Measurements from ENCODE around the gene DAPP1.

DAPP1 gene

GRCh38 chr4:99853999-99854398 is 37.4 kb downstream of the DAPP1 start:
- no peak for DNase-seq (ENCODE audit: low spot score)

- peak; percentile 28 for DNase-seq (ENCODE audit: low spot score)
Measured at GRCh38 chr4:99855678-99856077, 39.1 kb downstream of the DAPP1 start.

- peak; percentile 28 for DNase-seq (ENCODE audit: low spot score)
Measured at GRCh38 chr4:99856166-99856565, 39.5 kb downstream of the DAPP1 start.

DNA sequence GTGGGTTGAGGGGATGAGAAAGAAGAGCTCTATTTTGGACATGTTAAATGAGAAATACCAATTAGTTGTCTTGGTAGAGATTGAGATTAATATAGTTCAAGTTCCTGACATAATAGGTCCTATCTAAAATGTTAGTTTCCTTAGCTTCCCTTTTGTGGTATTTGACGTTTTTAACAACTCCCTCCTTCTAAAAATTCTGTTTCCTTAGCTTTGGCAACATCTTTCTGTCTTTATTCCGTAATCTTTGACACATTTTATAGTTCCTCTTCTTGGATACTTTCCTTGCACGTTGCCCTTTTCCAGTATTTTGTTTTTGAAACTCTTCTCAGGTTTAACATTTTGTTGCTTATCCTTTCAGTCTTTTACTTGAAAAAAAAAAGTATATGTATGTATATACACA is 40.7 kb downstream of the DAPP1 start:
- DNase-seq (ENCODE audit: low spot score): no peak

DNA sequence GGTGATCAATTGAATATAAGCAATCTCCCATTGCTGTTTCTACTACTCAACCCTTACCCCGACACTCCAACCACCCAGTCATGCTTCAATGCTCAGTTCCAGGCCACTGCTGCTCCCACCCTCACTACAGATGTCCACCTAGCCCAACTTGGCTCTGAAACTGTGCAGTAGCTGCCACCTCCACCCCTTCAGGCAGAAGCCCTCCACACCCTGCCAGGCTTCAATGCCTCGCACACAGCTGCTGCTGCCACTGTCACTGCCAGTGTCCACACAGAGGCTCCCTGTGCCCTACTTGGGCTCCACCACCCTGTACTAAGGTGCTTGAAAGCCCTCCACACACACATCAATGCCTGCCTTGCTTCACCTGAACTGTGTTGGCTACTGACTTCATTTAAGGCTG is 43.0 kb downstream of the DAPP1 start:
- DNase-seq (ENCODE audit: low spot score): no peak

- no peak for DNase-seq (ENCODE audit: low spot score)
Measured at GRCh38 chr4:99860521-99860920, 43.9 kb downstream of the DAPP1 start.

- DNase-seq (ENCODE audit: low spot score): no peak
Measured at GRCh38 chr4:99861120-99861905, 44.7 kb downstream of the DAPP1 start.

DNA sequence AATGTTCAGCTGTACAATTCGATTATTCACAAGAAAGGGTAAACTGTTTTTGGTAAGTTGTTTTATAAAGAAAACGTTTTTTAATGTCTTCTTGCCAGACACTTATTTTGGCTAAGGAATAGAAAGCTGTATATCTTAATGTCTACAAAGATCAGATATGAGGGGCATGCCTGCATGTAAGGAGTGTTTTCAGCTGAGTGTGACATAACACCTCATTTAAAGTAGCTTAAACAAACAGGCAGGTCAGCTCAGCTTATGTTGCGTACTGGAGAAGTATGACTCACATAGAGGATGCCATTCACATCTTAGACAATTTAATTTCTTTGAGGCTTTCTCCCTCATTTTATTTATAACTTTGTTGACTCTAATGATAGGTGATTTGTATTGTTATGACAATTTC is 47.2 kb downstream of the DAPP1 start:
- no peak for DNase-seq (ENCODE audit: low spot score)

- no peak for DNase-seq (ENCODE audit: low spot score)
Measured at GRCh38 chr4:99868126-99868596, 51.5 kb downstream of the DAPP1 start.

DNA sequence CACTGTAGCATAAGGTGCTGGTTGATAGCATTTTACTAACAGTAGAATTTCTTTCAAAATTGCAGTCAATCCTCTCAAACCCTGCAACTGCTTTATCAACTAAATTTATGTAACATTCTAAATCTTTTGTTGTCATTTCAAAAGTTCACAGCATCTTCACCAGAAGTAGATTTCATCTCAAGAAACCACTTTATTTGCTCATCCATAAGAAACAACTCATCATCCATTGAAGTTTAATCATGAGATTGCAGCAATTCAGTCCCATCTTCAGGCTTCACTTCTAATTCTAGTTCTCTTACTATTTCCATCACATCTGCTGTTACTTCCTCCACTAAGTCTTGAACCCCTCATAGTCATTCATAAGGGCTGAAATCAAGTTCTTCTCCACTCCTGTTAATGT is 55.9 kb downstream of the DAPP1 start:
- no peak for DNase-seq (ENCODE audit: low spot score)

DNA sequence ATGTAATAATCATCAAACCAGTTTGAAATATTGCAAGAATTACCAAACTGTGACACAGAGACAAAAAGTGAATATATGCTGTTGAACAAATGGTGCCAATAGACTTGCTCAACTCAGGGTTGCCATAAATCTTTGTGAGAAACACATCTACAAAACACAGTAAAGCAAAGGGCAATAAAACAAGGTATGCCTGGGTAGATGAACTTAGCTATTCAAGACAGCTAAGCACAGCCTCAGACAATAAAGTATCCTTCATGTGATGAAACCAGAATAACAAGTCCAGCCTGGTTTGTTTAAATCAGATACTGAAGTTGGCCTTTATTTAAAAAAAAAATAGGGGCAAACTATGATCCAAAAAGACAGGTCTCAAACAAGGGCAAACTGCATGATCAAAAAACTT is 58.4 kb downstream of the DAPP1 start:
- no peak for DNase-seq (ENCODE audit: low spot score)

- DNase-seq (ENCODE audit: low spot score): no peak
Measured at GRCh38 chr4:99876946-99877345, 60.3 kb downstream of the DAPP1 start.

- no peak for DNase-seq (ENCODE audit: low spot score)
Measured at GRCh38 chr4:99878604-99879003, 62.0 kb downstream of the DAPP1 start.

- no peak for DNase-seq (ENCODE audit: low spot score)
Measured at GRCh38 chr4:99879458-99879857, 62.8 kb downstream of the DAPP1 start.

GRCh38 chr4:99885063-99885664 is 68.5 kb downstream of the DAPP1 start:
- DNase-seq (ENCODE audit: low spot score): peak; percentile 41

DNA sequence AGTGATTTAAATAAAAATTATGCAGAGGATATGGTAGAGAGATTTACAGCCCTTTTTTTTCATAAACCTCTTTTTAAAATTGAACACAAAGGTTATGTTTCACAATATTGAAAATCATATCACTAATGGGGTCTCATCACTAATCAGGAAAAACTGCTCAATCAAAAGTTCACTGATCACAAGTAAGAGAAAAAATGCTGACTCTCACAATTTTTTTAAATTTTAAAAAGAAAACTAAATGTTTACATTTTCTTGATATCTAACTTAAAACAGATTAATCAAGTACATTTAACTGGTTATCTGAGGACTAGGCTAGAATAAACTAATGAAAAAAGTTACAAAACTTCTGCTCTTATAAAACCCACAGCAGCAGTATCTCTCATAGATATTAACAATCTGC is 69.1 kb downstream of the DAPP1 start:
- DNase-seq (ENCODE audit: low spot score): no peak

GRCh38 chr4:99886146-99886545 is 69.5 kb downstream of the DAPP1 start:
- DNase-seq (ENCODE audit: low spot score): no peak

DNA sequence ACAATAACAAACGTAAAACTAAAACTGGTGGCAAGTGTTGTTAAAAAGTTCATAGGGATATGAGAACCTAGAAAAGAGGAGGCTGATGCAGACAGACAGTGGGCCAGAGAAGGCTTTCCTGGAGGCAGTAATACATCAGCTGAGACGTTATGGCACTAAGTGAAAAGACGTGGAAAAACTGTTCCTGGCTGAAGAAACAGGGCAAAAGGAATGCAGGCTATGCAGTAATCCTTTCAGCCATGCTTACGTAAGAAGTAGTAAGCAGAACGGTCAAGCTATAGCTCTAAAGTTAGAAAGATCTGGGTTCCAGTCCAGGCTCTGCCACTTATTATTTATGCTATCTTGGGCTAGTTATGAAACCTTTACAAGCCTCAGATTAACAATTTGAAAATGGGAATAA is 71.2 kb downstream of the DAPP1 start:
- DNase-seq (ENCODE audit: low spot score): no peak

GRCh38 chr4:99891351-99891750 is 74.7 kb downstream of the DAPP1 start:
- no peak for DNase-seq (ENCODE audit: low spot score)

DNA sequence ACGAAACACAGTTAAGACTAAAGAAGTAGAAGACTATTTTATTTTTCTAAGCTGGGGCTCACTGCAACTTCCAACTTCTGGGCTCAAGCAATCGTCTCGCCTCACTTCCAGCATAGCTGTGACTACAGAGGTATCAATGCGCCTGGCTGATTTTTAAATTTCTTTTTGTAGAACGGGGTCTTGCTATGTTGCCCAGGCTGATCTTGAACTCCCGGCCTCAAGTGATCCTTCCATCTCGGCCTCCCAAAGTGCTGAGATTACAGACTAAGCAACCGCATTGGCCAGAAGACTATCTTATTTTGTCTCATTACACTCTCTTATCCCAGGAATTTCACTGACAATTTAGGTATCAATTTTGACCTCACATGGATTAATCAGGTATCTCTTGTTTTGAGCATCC is 76.4 kb downstream of the DAPP1 start:
- DNase-seq (ENCODE audit: low spot score): no peak

DNA sequence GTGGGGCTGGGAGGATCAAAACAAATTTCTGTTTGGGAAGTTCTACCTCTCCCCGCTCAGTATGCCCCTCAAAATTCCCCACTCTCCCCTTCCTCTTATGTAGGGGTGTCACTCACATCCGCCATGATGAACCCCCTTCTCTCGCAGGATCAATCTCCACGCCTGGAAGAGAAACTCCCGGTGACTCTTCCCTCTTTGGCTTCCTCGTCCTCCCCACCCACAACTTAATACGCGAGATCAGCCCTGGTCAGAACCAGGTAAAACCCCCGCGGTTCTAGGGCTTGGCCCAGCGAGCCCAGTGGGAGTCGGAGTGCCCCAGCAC is 77.2 kb downstream of the DAPP1 start:
- no peak for DNase-seq (ENCODE audit: low spot score)

GRCh38 chr4:99894161-99894997 is 77.8 kb downstream of the DAPP1 start, which contains the start of gene LAMTOR3:
Gene LAMTOR3, minus strand, starts transcription at chr4:99894427. Its CDS starts 464 bp downstream, at chr4:99893963.
- DNase-seq (ENCODE audit: low spot score): peak; percentile 93

DNA sequence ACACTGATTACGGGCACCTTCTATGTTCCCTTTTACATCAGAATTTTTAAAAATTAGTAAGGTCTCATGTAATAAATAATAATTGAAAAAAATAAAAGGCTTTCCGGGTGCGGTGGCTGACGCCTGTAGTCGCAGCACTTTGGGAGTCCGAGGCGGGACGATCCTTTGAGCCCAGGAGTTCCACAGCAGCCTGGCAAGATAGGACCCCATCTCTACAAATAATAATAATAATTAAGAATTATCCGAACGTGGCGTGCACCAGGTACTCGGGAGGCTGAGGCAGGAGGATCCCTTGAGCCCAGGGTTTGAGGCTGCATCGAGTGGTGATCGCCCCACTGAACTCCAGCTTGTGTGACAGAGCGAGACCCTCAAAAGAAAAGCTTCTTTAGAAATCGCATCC is 78.4 kb downstream of the DAPP1 start:
- DNase-seq (ENCODE audit: low spot score): no peak
